ENCODE results near the gene ELOB. TPM values are rescaled to one million over a fixed set of nuclear protein-coding genes. Genes with fewer than 3 reads are reported as not detected.

Gene ELOB
- total RNA-seq, 1 donor from 2014 or later, result 183 TPM

- TF ChIP-seq CTCF (IDR thresholded peaks at IDR 0.05; ENCODE audit: partially characterized antibody, unreplicated experiment), result no peak
- Mint-ChIP-seq H3K9me3 (ENCODE audit: unreplicated experiment) (peaks cover 8% of the 10 kb centered on the region), H3K4me3 (ENCODE audit: unreplicated experiment) (peak overlapping the region; percentile 99), H3K36me3 (ENCODE audit: unreplicated experiment) (no peaks in the 10 kb centered on the region), H3K4me1 (ENCODE audit: low read depth, unreplicated experiment) (peaks cover 10% of the 10 kb centered on the region), H3K27ac (ENCODE audit: unreplicated experiment) (peak overlapping the region; percentile 97), H3K27me3 (ENCODE audit: unreplicated experiment) (peaks cover 16% of the 10 kb centered on the region)
- no peak for DNase-seq
Measured at GRCh38 chr16:2775765-2776499, 1.1 kb downstream of the ELOB start.

- H3K4me1 Mint-ChIP-seq (ENCODE audit: low read depth, unreplicated experiment), result peaks cover 10% of the 10 kb centered on the region
- peaks cover 8% of the 10 kb centered on the region for H3K9me3 Mint-ChIP-seq (ENCODE audit: unreplicated experiment)
- peak overlapping the region; percentile 99 for H3K4me3 Mint-ChIP-seq (ENCODE audit: unreplicated experiment)
- no peak for TF ChIP-seq CTCF (IDR thresholded peaks at IDR 0.05; ENCODE audit: partially characterized antibody, unreplicated experiment)
- H3K27me3 Mint-ChIP-seq (ENCODE audit: unreplicated experiment), result peaks cover 16% of the 10 kb centered on the region
- H3K27ac Mint-ChIP-seq (ENCODE audit: unreplicated experiment), result peak overlapping the region; percentile 38
- no peak for DNase-seq
- no peaks in the 10 kb centered on the region for H3K36me3 Mint-ChIP-seq (ENCODE audit: unreplicated experiment)
Measured at GRCh38 chr16:2775131-2775716, 1.9 kb downstream of the ELOB start.

- no peaks in the 10 kb centered on the region for H3K36me3 Mint-ChIP-seq (ENCODE audit: unreplicated experiment)
- peaks cover 9% of the 10 kb centered on the region for H3K9me3 Mint-ChIP-seq (ENCODE audit: unreplicated experiment)
- no peak overlapping the region for H3K27ac Mint-ChIP-seq (ENCODE audit: unreplicated experiment)
- no peak for DNase-seq
- H3K4me1 Mint-ChIP-seq (ENCODE audit: low read depth, unreplicated experiment), result peaks cover 13% of the 10 kb centered on the region
- peaks cover 20% of the 10 kb centered on the region for H3K27me3 Mint-ChIP-seq (ENCODE audit: unreplicated experiment)
- no peak for TF ChIP-seq CTCF (IDR thresholded peaks at IDR 0.05; ENCODE audit: partially characterized antibody, unreplicated experiment)
- H3K4me3 Mint-ChIP-seq (ENCODE audit: unreplicated experiment), result no peak overlapping the region
Measured at GRCh38 chr16:2774161-2774891, 2.8 kb downstream of the ELOB start.

- Mint-ChIP-seq H3K27me3 (ENCODE audit: unreplicated experiment) (peaks cover 20% of the 10 kb centered on the region), H3K4me3 (ENCODE audit: unreplicated experiment) (no peak overlapping the region), H3K4me1 (ENCODE audit: low read depth, unreplicated experiment) (peaks cover 11% of the 10 kb centered on the region), H3K36me3 (ENCODE audit: unreplicated experiment) (no peaks in the 10 kb centered on the region), H3K9me3 (ENCODE audit: unreplicated experiment) (peaks cover 9% of the 10 kb centered on the region), H3K27ac (ENCODE audit: unreplicated experiment) (no peak overlapping the region)
- no peak for TF ChIP-seq CTCF (IDR thresholded peaks at IDR 0.05; ENCODE audit: partially characterized antibody, unreplicated experiment)
- no peak for DNase-seq
Measured at GRCh38 chr16:2773188-2773968, 3.7 kb downstream of the ELOB start.
